IMR-90 (cell line): ENCODE data around the gene GABRB1. TPM values are rescaled to one million over a fixed set of nuclear protein-coding genes. Genes with fewer than 3 reads are reported as not detected.

Experiments
- ATAC-seq: fragments of 200-7000 bp; cut with Tn5 transposase; 2 replicates; pipeline ENCODE4 v1.9.1; 2020; ENCODE audit warnings: low read depth, mild to moderate bottlenecking, moderate library complexity
- BruUV-seq: library from RNA; stranded (reverse); fragments of 400-500 nt; replicated peaks from 2 replicates; lab custom pipeline; 2021; lab: Mats Ljungman, UMichigan
- CTCF ChIA-PET: fragments of 300-600 bp; formaldehyde crosslinking; extraction: SDS; loops from one replicate; lab custom pipeline; 2021; ENCODE audit warnings: antibody characterized with exemption; lab: Yijun Ruan, JAX
- POLR2A ChIA-PET: fragments of 300-600 bp; sonication (Branson Sonifier 250); formaldehyde crosslinking; loops from one replicate; lab custom pipeline; 2022; ENCODE audit warnings: antibody characterized with exemption; ENCODE audit not compliant: unreplicated experiment; lab: Charles Lee
- DNase-seq: peaks from one replicate; pipeline ENCODE4 v3.0.0; 2013
- H2AFZ ChIP-seq: replicated peaks from 2 replicates; pipeline ENCODE3; 2013; ENCODE audit warnings: low read length, mild to moderate bottlenecking; ENCODE audit not compliant: poor library complexity
- H2AK5ac ChIP-seq: 2 replicates; pipeline ENCODE4 v1.6.1; 2013; ENCODE audit warnings: low read depth, low read length, inconsistent platforms
- H2AK9ac ChIP-seq: replicated peaks from 2 replicates; pipeline ENCODE3; 2013; ENCODE audit warnings: mild to moderate bottlenecking, low read depth, low read length, moderate library complexity; ENCODE audit not compliant: poor library complexity
- H2BK120ac ChIP-seq: 2 replicates; pipeline ENCODE4 v1.6.1; 2013; ENCODE audit warnings: low read depth, low read length, inconsistent platforms
- H2BK15ac ChIP-seq: 3 replicates; pipeline ENCODE4 v1.6.1; 2013; ENCODE audit warnings: low read depth, low read length, inconsistent platforms
- H2BK20ac ChIP-seq: 2 replicates; pipeline ENCODE4 v1.6.1; 2013; ENCODE audit warnings: low read depth, mild to moderate bottlenecking, inconsistent platforms, low read length, moderate library complexity
- H2BK5ac ChIP-seq: 2 replicates; pipeline ENCODE4 v1.6.1; 2013; ENCODE audit warnings: mild to moderate bottlenecking, low read depth, low read length, inconsistent platforms; ENCODE audit not compliant: poor library complexity, severe bottlenecking
- H3K14ac ChIP-seq: replicated peaks from 2 replicates; pipeline ENCODE4 v1.6.1; 2013; ENCODE audit warnings: low read depth, low read length, inconsistent platforms
- H3K18ac ChIP-seq: 2 replicates; pipeline ENCODE4 v1.6.1; 2013; ENCODE audit warnings: low read depth, low read length, control low read depth
- H3K23ac ChIP-seq: 2 replicates; pipeline ENCODE4 v1.6.1; 2013; ENCODE audit warnings: low read depth, low read length, inconsistent platforms
- H3K27ac ChIP-seq: 2 replicates; pipeline ENCODE4 v1.5.1; 2013; ENCODE audit warnings: mild to moderate bottlenecking, control low read depth, low read length; ENCODE audit not compliant: insufficient read depth
- H3K27me3 ChIP-seq: 2 replicates; pipeline ENCODE4 v1.6.1; 2013; ENCODE audit warnings: low read length; ENCODE audit not compliant: control insufficient read depth, insufficient read depth
- H3K36me3 ChIP-seq: 2 replicates; pipeline ENCODE4 v1.6.1; 2013; ENCODE audit warnings: low read length, mixed read lengths; ENCODE audit not compliant: control insufficient read depth, insufficient read depth
- H3K4ac ChIP-seq: 2 replicates; pipeline ENCODE4 v1.6.1; 2013; ENCODE audit warnings: low read depth, low read length, inconsistent platforms
- H3K4me1 ChIP-seq: 2 replicates; pipeline ENCODE4 v1.6.1; 2013; ENCODE audit warnings: low read length, mixed read lengths; ENCODE audit not compliant: control insufficient read depth, insufficient read depth
- H3K4me2 ChIP-seq: 2 replicates; pipeline ENCODE4 v1.6.1; 2013; ENCODE audit warnings: low read depth, mild to moderate bottlenecking, control low read depth, low read length, moderate library complexity
- H3K4me3 ChIP-seq: 2 replicates; pipeline ENCODE4 v1.5.1; 2013; ENCODE audit warnings: low read depth, mild to moderate bottlenecking, control low read depth, low read length, moderate library complexity; ENCODE audit not compliant: insufficient read depth
- H3K56ac ChIP-seq: 2 replicates; pipeline ENCODE4 v1.6.1; 2013; ENCODE audit warnings: low read length, inconsistent platforms; ENCODE audit not compliant: insufficient read depth; ENCODE audit errors: extremely low read depth
- H3K79me1 ChIP-seq, 2 experiments: 2 replicates each; pipeline ENCODE4 v1.6.1; 2013; ENCODE audit warnings: low read length in 2 of 2, inconsistent platforms in 1 of 2, low read depth in 1 of 2
- H3K9ac ChIP-seq: 2 replicates; pipeline ENCODE4 v1.6.1; 2013; ENCODE audit warnings: low read depth, low read length, control low read depth
- H3K9me1 ChIP-seq: 2 replicates; pipeline ENCODE4 v1.6.1; 2013; ENCODE audit warnings: low read length, inconsistent platforms; ENCODE audit not compliant: insufficient read depth
- H3K9me3 ChIP-seq: 2 replicates; pipeline ENCODE4 v1.6.1; 2013; ENCODE audit warnings: low read length; ENCODE audit not compliant: control insufficient read depth, insufficient read depth
- H4K20me1 ChIP-seq: 2 replicates; pipeline ENCODE4 v1.6.1; 2013; ENCODE audit warnings: low read length, inconsistent platforms; ENCODE audit not compliant: insufficient read depth
- H4K5ac ChIP-seq: 2 replicates; pipeline ENCODE4 v1.6.1; 2013; ENCODE audit warnings: mild to moderate bottlenecking, low read depth, low read length, control low read depth
- H4K8ac ChIP-seq, 2 experiments: 2 replicates each; pipeline ENCODE4 v1.6.1; 2013; ENCODE audit warnings: low read depth in 2 of 2, low read length in 2 of 2, control low read depth in 1 of 2, inconsistent platforms in 1 of 2
- H4K91ac ChIP-seq: 2 replicates; pipeline ENCODE4 v1.6.1; 2013; ENCODE audit warnings: low read depth, low read length, inconsistent platforms; ENCODE audit not compliant: insufficient read depth
- CEBPB ChIP-seq: IDR thresholded peaks from 2 replicates; pipeline ENCODE4 v1.6.1; 2012; ENCODE audit warnings: low read depth, low read length, improper control_type of control experiment
- FOS ChIP-seq: fragments of 150-350 bp; IDR thresholded peaks from 2 replicates; pipeline ENCODE4 v1.6.1; 2016; ENCODE audit warnings: low read depth, low read length
- POLR2A ChIP-seq: IDR thresholded peaks from 2 replicates; pipeline ENCODE4 v1.6.1; 2012; ENCODE audit warnings: mild to moderate bottlenecking, low read depth, low read length
- RAD21 ChIP-seq: IDR thresholded peaks from 2 replicates; pipeline ENCODE4 v1.6.1; 2012; ENCODE audit warnings: low read length, improper control_type of control experiment
- RCOR1 ChIP-seq: IDR thresholded peaks from 2 replicates; pipeline ENCODE4 v1.6.1; 2012; ENCODE audit warnings: mild to moderate bottlenecking, low read length, improper control_type of control experiment; ENCODE audit not compliant: insufficient replicate concordance
- RFX5 ChIP-seq: IDR thresholded peaks from 2 replicates; pipeline ENCODE4 v1.8.0; 2012; ENCODE audit warnings: low read depth, mild to moderate bottlenecking, low read length, moderate library complexity
- SMC3 ChIP-seq: fragments of 150-350 bp; IDR thresholded peaks from 2 replicates; pipeline ENCODE4 v1.6.1; 2016; ENCODE audit warnings: low read depth, mild to moderate bottlenecking, antibody characterized with exemption, low read length, moderate library complexity
- WGBS, 2 experiments: methylation state at CpG; one replicate each; pipeline versions ENCODE4 v1.1.5 to v1.1.7; 2013; ENCODE audit warnings: missing lambda C conversion rate in 2 of 2; ENCODE audit not compliant: insufficient read length in 1 of 2; ENCODE audit errors: extremely low coverage in 2 of 2; 5-methylcytosine and 5-hydroxymethylcytosine counted together
- dilution Hi-C: fragments of 300-500 bp; cut with HindIII; formaldehyde crosslinking; loops from one replicate; pipeline ENCODE4 v1.14.3; 2018; ENCODE audit warnings: low sequenced_read_pairs; ENCODE audit not compliant: unreplicated experiment
- in situ Hi-C: fragments of 300-500 bp; cut with MboI; formaldehyde crosslinking; loops from 3 replicates; pipeline ENCODE4 v1.14.3; 2019; ENCODE audit warnings: low sequenced_read_pairs, inconsistent platforms, mixed read lengths
- intact Hi-C: fragments of 100-400 bp; cut with micrococcal nuclease; formaldehyde crosslinking; loops from 2 replicates; pipeline ENCODE4 v1.10.0; 2022
- polyA plus RNA-seq, 3 experiments: library from polyadenylated mRNA; depleted of rRNA; stranded (reverse); fragments of >200 nt; gene quantifications; 2 replicates each; pipeline ENCODE4 v1.2.3, GENCODE V29; 2012; ENCODE audit warnings: low replicate concordance in 1 of 3
- total RNA-seq: library from RNA; depleted of rRNA; stranded (reverse); fragments of >200 nt; gene quantifications from 2 replicates; pipeline ENCODE4 v1.2.3, GENCODE V29; 2012
- TF ChIP-seq, protein P1 (sequence below): conservative IDR thresholded peaks from 2 replicates; pipeline ENCODE4 v1.5.1; 2012; ENCODE audit warnings: mild to moderate bottlenecking, low read depth, low read length, improper control_type of control experiment
- TF ChIP-seq, protein P2 (sequence below): fragments of 150-350 bp; IDR thresholded peaks from 2 replicates; pipeline ENCODE4 v1.6.1; 2016; ENCODE audit warnings: low read depth, mild to moderate bottlenecking, low read length, moderate library complexity, borderline replicate concordance

Gene GABRB1
- total and polyA plus RNA-seq, 2 of the 4 experiments (the other 2 are of a cell fraction): 4.7 to 16.1 TPM

GRCh38 chr4:47287735-47288134 lies 256.4 kb downstream of the GABRB1 start:
- no peak for TF ChIP-seq POLR2A
- TF ChIP-seq, protein P1, sequence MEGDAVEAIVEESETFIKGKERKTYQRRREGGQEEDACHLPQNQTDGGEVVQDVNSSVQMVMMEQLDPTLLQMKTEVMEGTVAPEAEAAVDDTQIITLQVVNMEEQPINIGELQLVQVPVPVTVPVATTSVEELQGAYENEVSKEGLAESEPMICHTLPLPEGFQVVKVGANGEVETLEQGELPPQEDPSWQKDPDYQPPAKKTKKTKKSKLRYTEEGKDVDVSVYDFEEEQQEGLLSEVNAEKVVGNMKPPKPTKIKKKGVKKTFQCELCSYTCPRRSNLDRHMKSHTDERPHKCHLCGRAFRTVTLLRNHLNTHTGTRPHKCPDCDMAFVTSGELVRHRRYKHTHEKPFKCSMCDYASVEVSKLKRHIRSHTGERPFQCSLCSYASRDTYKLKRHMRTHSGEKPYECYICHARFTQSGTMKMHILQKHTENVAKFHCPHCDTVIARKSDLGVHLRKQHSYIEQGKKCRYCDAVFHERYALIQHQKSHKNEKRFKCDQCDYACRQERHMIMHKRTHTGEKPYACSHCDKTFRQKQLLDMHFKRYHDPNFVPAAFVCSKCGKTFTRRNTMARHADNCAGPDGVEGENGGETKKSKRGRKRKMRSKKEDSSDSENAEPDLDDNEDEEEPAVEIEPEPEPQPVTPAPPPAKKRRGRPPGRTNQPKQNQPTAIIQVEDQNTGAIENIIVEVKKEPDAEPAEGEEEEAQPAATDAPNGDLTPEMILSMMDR: no peak
- TF ChIP-seq RCOR1: no peak
- TF ChIP-seq, protein P2, sequence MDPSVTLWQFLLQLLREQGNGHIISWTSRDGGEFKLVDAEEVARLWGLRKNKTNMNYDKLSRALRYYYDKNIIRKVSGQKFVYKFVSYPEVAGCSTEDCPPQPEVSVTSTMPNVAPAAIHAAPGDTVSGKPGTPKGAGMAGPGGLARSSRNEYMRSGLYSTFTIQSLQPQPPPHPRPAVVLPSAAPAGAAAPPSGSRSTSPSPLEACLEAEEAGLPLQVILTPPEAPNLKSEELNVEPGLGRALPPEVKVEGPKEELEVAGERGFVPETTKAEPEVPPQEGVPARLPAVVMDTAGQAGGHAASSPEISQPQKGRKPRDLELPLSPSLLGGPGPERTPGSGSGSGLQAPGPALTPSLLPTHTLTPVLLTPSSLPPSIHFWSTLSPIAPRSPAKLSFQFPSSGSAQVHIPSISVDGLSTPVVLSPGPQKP: no peak
- no peak for TF ChIP-seq RAD21
- TF ChIP-seq CEBPB: peak; percentile 31; the same call in 1 of the 2 replicates
- no peak for TF ChIP-seq RFX5
- peak; percentile 84; the same call in 1 of the 2 replicates for TF ChIP-seq FOS
- TF ChIP-seq SMC3: no peak
- no peaks in the 10 kb centered on the region for H3K36me3 ChIP-seq
- POLR2A ChIA-PET: no interaction called here
- no CpG with 5 or more reads among the region's 2 CpGs for WGBS, 2 experiments
- H2AFZ ChIP-seq: no peak overlapping the region
- dilution Hi-C loops (no loop called here), in situ Hi-C loops (no loop called here), intact Hi-C loops (no loop called here)
- BruUV-seq: no TSS peak
- H2BK120ac ChIP-seq: no peak overlapping the region
- H4K91ac ChIP-seq: no peak overlapping the region
- H2BK5ac ChIP-seq: no peak overlapping the region
- no peak overlapping the region for H4K5ac ChIP-seq
- H3K14ac ChIP-seq: no peak overlapping the region
- no peak overlapping the region for H2BK15ac ChIP-seq
- no peak overlapping the region for H3K23ac ChIP-seq
- CTCF ChIA-PET: interaction anchor here (1.5 kb wide), 1 partner anchor 13 kb away, joined by 5 read pairs; no protein-coding TSS in a partner anchor
- H3K9me3 ChIP-seq: no peaks in the 10 kb centered on the region; the same call in 1 of the 2 replicates
- H4K8ac ChIP-seq: no peak overlapping the region
- no peak overlapping the region for H3K56ac ChIP-seq
- H3K4me1 ChIP-seq: no peaks in the 10 kb centered on the region
- ATAC-seq: peak; percentile 85
- no peaks in the 10 kb centered on the region for H3K79me1 ChIP-seq
- H3K27ac ChIP-seq: no peak overlapping the region
- no peak overlapping the region for H3K18ac ChIP-seq
- no peak overlapping the region for H2BK20ac ChIP-seq
- H3K4ac ChIP-seq: no peak overlapping the region
- H3K4me2 ChIP-seq: no peak overlapping the region
- H3K27me3 ChIP-seq: no peaks in the 10 kb centered on the region
- no peak overlapping the region for H2AK9ac ChIP-seq
- H2AK5ac ChIP-seq: no peak overlapping the region
- no peak overlapping the region for H3K4me3 ChIP-seq
- peak; percentile 87 for DNase-seq
- no peaks in the 10 kb centered on the region for H3K9me1 ChIP-seq
- no peak overlapping the region for H3K9ac ChIP-seq
- no peaks in the 10 kb centered on the region for H4K20me1 ChIP-seq
